DOHH2 (cell line): ENCODE data around the gene SF3B6.

Experiments used
- CTCF ChIP-seq: fragments of 200-600 bp; sonication (generic); IDR thresholded peaks from one replicate; pipeline ENCODE4 v1.5.1; 2014; ENCODE audit warnings: antibody characterized with exemption, mild to moderate bottlenecking, low read depth, low read length; ENCODE audit not compliant: poor library complexity, severe bottlenecking
- EZH2phosphoT487 ChIP-seq: fragments of 200-600 bp; sonication (generic); IDR thresholded peaks from 2 replicates; pipeline ENCODE4 v1.6.1; 2017; ENCODE audit warnings: borderline replicate concordance, mild to moderate bottlenecking, antibody characterized with exemption, low read length, moderate library complexity, mixed read lengths

- TF ChIP-seq CTCF (no peak), EZH2phosphoT487 (no peak)
Observed at GRCh38 chr2:24123922-24124580, 47.9 kb upstream of the SF3B6 start.
